HepG2 (cell line): Measurements from ENCODE around the gene FAM156A. TPM values are rescaled to one million over a fixed set of nuclear protein-coding genes. Genes with fewer than 3 reads are reported as not detected.

ENCODE experiments used
- FOXM1 ChIP-seq: sonication (generic); formaldehyde crosslinking; IDR thresholded peaks from 2 replicates; pipeline ENCODE4 v1.5.0; 2020; ENCODE audit warnings: missing genetic modification reagents
- MAFF ChIP-seq: IDR thresholded peaks from 2 replicates; pipeline ENCODE4 v1.6.1; 2011; ENCODE audit warnings: low read depth, low read length, improper control_type of control experiment
- NFE2L1 ChIP-seq: sonication (generic); formaldehyde crosslinking; IDR thresholded peaks from 2 replicates; pipeline ENCODE4 v1.4.0; 2020; ENCODE audit warnings: missing genetic modification reagents, mild to moderate bottlenecking, borderline replicate concordance
- PAWR ChIP-seq: sonication (generic); formaldehyde crosslinking; IDR thresholded peaks from 2 replicates; pipeline ENCODE4 v1.4.0; 2020; ENCODE audit warnings: missing genetic modification reagents, mild to moderate bottlenecking, borderline replicate concordance
- PHF5A ChIP-seq: IDR thresholded peaks from one replicate; pipeline ENCODE4 v1.6.1; 2018; ENCODE audit warnings: low read depth, missing genetic modification reagents; ENCODE audit not compliant: unreplicated experiment
- TMF1 ChIP-seq: sonication (generic); formaldehyde crosslinking; IDR thresholded peaks from 2 replicates; pipeline ENCODE4 v1.8.1; 2022; ENCODE audit warnings: low read depth, missing genetic modification reagents
- ZNF761 ChIP-seq: sonication (generic); formaldehyde crosslinking; conservative IDR thresholded peaks from 2 replicates; pipeline ENCODE4 v1.4.0; 2020; ENCODE audit warnings: mild to moderate bottlenecking, missing genetic modification reagents
- ZNF766 ChIP-seq: sonication (generic); formaldehyde crosslinking; IDR thresholded peaks from 2 replicates; pipeline ENCODE4 v1.5.0; 2020; ENCODE audit warnings: missing genetic modification reagents, borderline replicate concordance
- polyA plus RNA-seq, 8 experiments: library from polyadenylated mRNA; depleted of rRNA in 3 of 8; stranded (reverse) in 7 of 8; unstranded in 1 of 8; fragments of >200 nt; fragmentation: Illumina TruSeq in 4 of 8; extraction: Trizol in 4 of 8; gene quantifications; 2 replicates each; pipeline versions ENCODE4 v1.2.1 to v1.2.3, GENCODE V29; 2011 to 2016; ENCODE audit warnings: low read depth in 4 of 8, missing spikeins in 1 of 8, mixed read lengths in 1 of 8; ENCODE audit not compliant: insufficient read depth in 1 of 8
- total RNA-seq, 5 experiments: library from RNA; depleted of rRNA; stranded (reverse); fragments of >200 nt; fragmentation: Illumina TruSeq; extraction: Trizol; gene quantifications; 2 replicates each; pipeline ENCODE4 v1.2.3, GENCODE V29; 2016; ENCODE audit warnings: low read depth in 1 of 5
- TF ChIP-seq, protein P1 (sequence below): sonication (generic); formaldehyde crosslinking; IDR thresholded peaks from 2 replicates; pipeline ENCODE4 v1.5.1; 2020; ENCODE audit warnings: missing genetic modification reagents, mild to moderate bottlenecking, borderline replicate concordance
- TF ChIP-seq, protein P2 (sequence below): sonication (generic); formaldehyde crosslinking; IDR thresholded peaks from 2 replicates; pipeline ENCODE4 v1.8.0; 2022; ENCODE audit warnings: missing genetic modification reagents, mild to moderate bottlenecking, moderate library complexity, borderline replicate concordance
- TF ChIP-seq, protein P3 (sequence below), 2 experiments: fragments of 450-650 bp in 1 of 2; sonication (generic) in 1 of 2; formaldehyde crosslinking in 1 of 2; IDR thresholded peaks; 2 replicates each; pipeline versions ENCODE4 v1.6.1 to v1.8.0; 2016 to 2022; ENCODE audit warnings: antibody characterized with exemption in 1 of 2, mild to moderate bottlenecking in 1 of 2, missing genetic modification reagents in 1 of 2
- TF ChIP-seq, protein P4 (sequence below): sonication (generic); formaldehyde crosslinking; IDR thresholded peaks from 2 replicates; pipeline ENCODE4 v1.4.0; 2020; ENCODE audit warnings: mild to moderate bottlenecking, missing genetic modification reagents

FAM156A gene
- total and polyA plus RNA-seq, 2 of the 13 experiments (the other 11 are each of a cell fraction or from before 2014, with no cell fraction given), result 15.4 to 53.8 TPM

DNA sequence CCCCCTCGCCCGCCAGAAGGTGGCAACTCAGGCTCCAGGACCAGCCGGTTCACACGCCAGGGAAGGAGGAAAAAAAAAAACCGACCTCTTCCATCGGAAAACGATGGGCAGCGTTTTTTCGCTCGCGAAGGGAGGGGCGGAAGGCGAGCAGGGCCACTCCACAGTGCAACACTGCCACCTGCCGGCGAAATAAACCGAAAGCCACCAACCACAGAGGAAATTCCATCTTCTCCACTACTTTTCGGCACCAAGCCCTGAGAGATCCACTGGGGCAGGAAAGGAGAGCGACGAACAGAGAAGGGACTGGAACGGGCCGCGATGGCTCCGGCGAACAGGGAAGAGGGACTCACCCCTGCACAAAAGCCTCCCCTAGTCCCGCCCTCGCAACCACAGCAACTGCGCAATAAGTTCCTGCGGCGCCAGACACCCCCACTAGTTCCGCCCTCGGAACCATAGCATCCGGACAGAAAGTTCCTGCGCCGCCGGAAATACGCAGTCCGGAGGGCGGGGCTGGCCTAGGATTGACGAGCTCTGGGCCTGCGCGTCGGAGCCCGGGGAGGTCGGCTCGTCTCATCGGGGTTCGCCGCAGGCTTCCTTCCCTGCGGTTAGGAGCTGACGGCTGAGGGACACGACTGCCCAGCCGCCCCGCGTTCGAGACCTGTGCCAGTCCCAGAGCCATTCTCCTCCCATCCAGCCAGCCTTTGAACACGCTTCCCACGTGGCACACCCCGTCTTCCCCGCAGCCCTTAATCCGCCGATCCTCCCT, 23.4 kb downstream of the FAM156A start (continued):
- TF ChIP-seq ZNF761 (CRISPR knock-in tag) (no peak), TMF1 (no peak), PAWR (CRISPR knock-in tag) (no peak), FOXM1 (CRISPR knock-in tag) (no peak), NFE2L1 (no peak), ZNF766 (no peak), MAFF (no peak), PHF5A (CRISPR knock-in tag) (no peak)
- TF ChIP-seq, protein P1, sequence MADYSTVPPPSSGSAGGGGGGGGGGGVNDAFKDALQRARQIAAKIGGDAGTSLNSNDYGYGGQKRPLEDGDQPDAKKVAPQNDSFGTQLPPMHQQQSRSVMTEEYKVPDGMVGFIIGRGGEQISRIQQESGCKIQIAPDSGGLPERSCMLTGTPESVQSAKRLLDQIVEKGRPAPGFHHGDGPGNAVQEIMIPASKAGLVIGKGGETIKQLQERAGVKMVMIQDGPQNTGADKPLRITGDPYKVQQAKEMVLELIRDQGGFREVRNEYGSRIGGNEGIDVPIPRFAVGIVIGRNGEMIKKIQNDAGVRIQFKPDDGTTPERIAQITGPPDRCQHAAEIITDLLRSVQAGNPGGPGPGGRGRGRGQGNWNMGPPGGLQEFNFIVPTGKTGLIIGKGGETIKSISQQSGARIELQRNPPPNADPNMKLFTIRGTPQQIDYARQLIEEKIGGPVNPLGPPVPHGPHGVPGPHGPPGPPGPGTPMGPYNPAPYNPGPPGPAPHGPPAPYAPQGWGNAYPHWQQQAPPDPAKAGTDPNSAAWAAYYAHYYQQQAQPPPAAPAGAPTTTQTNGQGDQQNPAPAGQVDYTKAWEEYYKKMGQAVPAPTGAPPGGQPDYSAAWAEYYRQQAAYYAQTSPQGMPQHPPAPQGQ (CRISPR knock-in tag), result no peak
- TF ChIP-seq, protein P2, sequence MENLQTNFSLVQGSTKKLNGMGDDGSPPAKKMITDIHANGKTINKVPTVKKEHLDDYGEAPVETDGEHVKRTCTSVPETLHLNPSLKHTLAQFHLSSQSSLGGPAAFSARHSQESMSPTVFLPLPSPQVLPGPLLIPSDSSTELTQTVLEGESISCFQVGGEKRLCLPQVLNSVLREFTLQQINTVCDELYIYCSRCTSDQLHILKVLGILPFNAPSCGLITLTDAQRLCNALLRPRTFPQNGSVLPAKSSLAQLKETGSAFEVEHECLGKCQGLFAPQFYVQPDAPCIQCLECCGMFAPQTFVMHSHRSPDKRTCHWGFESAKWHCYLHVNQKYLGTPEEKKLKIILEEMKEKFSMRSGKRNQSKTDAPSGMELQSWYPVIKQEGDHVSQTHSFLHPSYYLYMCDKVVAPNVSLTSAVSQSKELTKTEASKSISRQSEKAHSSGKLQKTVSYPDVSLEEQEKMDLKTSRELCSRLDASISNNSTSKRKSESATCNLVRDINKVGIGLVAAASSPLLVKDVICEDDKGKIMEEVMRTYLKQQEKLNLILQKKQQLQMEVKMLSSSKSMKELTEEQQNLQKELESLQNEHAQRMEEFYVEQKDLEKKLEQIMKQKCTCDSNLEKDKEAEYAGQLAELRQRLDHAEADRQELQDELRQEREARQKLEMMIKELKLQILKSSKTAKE (CRISPR knock-in tag), result peak; percentile 54; the same call in 1 of the 2 replicates
- TF ChIP-seq, protein P3, sequence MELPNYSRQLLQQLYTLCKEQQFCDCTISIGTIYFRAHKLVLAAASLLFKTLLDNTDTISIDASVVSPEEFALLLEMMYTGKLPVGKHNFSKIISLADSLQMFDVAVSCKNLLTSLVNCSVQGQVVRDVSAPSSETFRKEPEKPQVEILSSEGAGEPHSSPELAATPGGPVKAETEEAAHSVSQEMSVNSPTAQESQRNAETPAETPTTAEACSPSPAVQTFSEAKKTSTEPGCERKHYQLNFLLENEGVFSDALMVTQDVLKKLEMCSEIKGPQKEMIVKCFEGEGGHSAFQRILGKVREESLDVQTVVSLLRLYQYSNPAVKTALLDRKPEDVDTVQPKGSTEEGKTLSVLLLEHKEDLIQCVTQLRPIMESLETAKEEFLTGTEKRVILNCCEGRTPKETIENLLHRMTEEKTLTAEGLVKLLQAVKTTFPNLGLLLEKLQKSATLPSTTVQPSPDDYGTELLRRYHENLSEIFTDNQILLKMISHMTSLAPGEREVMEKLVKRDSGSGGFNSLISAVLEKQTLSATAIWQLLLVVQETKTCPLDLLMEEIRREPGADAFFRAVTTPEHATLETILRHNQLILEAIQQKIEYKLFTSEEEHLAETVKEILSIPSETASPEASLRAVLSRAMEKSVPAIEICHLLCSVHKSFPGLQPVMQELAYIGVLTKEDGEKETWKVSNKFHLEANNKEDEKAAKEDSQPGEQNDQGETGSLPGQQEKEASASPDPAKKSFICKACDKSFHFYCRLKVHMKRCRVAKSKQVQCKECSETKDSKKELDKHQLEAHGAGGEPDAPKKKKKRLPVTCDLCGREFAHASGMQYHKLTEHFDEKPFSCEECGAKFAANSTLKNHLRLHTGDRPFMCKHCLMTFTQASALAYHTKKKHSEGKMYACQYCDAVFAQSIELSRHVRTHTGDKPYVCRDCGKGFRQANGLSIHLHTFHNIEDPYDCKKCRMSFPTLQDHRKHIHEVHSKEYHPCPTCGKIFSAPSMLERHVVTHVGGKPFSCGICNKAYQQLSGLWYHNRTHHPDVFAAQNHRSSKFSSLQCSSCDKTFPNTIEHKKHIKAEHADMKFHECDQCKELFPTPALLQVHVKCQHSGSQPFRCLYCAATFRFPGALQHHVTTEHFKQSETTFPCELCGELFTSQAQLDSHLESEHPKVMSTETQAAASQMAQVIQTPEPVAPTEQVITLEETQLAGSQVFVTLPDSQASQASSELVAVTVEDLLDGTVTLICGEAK (IDR thresholded peaks at IDR 0.05), result no peak
- TF ChIP-seq, protein P3 (CRISPR knock-in tag; IDR thresholded peaks at IDR 0.05), result peak; percentile 50; the same call in 1 of the 2 replicates
- TF ChIP-seq, protein P4, sequence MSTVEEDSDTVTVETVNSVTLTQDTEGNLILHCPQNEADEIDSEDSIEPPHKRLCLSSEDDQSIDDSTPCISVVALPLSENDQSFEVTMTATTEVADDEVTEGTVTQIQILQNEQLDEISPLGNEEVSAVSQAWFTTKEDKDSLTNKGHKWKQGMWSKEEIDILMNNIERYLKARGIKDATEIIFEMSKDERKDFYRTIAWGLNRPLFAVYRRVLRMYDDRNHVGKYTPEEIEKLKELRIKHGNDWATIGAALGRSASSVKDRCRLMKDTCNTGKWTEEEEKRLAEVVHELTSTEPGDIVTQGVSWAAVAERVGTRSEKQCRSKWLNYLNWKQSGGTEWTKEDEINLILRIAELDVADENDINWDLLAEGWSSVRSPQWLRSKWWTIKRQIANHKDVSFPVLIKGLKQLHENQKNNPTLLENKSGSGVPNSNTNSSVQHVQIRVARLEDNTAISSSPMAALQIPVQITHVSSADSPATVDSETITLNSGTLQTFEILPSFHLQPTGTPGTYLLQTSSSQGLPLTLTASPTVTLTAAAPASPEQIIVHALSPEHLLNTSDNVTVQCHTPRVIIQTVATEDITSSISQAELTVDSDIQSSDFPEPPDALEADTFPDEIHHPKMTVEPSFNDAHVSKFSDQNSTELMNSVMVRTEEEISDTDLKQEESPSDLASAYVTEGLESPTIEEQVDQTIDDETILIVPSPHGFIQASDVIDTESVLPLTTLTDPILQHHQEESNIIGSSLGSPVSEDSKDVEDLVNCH (CRISPR knock-in tag), result no peak
